K562 (cell line): ENCODE results near the gene AKAP13. TPM values are rescaled to one million over a fixed set of nuclear protein-coding genes. Genes with fewer than 3 reads are reported as not detected.

Source experiments
- ATAC-seq: fragments of 200-7000 bp; cut with Tn5 transposase; 3 replicates; pipeline ENCODE4 v1.9.1; 2020; ENCODE audit warnings: moderate library complexity
- BruUV-seq: library from RNA; stranded (reverse); fragments of 400-500 nt; replicated peaks from 2 replicates; lab custom pipeline; 2021; lab: Mats Ljungman, UMichigan
- CTCF ChIA-PET: fragments of 300-600 bp; formaldehyde crosslinking; extraction: SDS; loops from one replicate; lab custom pipeline; 2021; ENCODE audit warnings: low intra/inter-chr PET ratio; lab: Yijun Ruan, JAX
- POLR2A ChIA-PET: fragments of 300-600, 350-650 bp; sonication (Branson Sonifier 250); formaldehyde crosslinking; extraction: SDS; loops from one replicate; lab custom pipeline; 2021; ENCODE audit warnings: antibody characterized with exemption, inconsistent platforms; lab: Yijun Ruan, JAX
- DNase-seq, 4 experiments: peaks; one replicate each; pipeline versions ENCODE4 v3.0.0 to v3.0.0-alpha.2; 2011 to 2018; ENCODE audit warnings: low spot score in 3 of 4, mixed read lengths in 3 of 4; ENCODE audit errors: extremely low read depth in 1 of 4
- FAIRE-seq: peaks from 2 replicates; lab custom pipeline; 2011; peaks lifted over from hg19 to GRCh38; lab: Jason Lieb, UNC
- H2AFZ ChIP-seq: 2 replicates; pipeline ENCODE4 v1.6.0; 2011; ENCODE audit warnings: low read depth, low read length, control low read depth, inconsistent platforms
- H3K27ac ChIP-seq: fragments of 200-600 bp; 3 replicates; pipeline ENCODE4 v1.8.0; 2011; ENCODE audit warnings: low read depth, mild to moderate bottlenecking, control low read depth, inconsistent platforms, low read length, moderate library complexity, mixed read lengths; ENCODE audit errors: extremely low read depth
- H3K27me3 ChIP-seq, 2 experiments: fragments of 300-600 bp in 1 of 2; 2 replicates in 1 of 2; 3 replicates in 1 of 2; pipeline versions ENCODE4 v1.6.0 to v1.8.0; 2011; ENCODE audit warnings: inconsistent platforms in 2 of 2, low read length in 2 of 2, mild to moderate bottlenecking in 1 of 2, mixed read lengths in 1 of 2, moderate library complexity in 1 of 2; ENCODE audit not compliant: control insufficient read depth in 2 of 2, insufficient read depth in 2 of 2
- H3K36me3 ChIP-seq: fragments of 300-600 bp; 3 replicates; pipeline ENCODE4 v1.8.0; 2011; ENCODE audit warnings: mild to moderate bottlenecking, low read length, inconsistent platforms; ENCODE audit not compliant: control insufficient read depth, insufficient read depth
- H3K4me1 ChIP-seq, 2 experiments: fragments of 200-600 bp in 1 of 2; replicated peaks in 1 of 2; 2 replicates in 1 of 2; 3 replicates in 1 of 2; pipeline versions ENCODE4 v1.5.1 to v1.8.0; 2011; ENCODE audit warnings: inconsistent platforms in 2 of 2, low read length in 2 of 2, mild to moderate bottlenecking in 1 of 2, mixed read lengths in 1 of 2, moderate library complexity in 1 of 2; ENCODE audit not compliant: control insufficient read depth in 2 of 2, insufficient read depth in 2 of 2
- H3K4me2 ChIP-seq: 2 replicates; pipeline ENCODE4 v1.6.1; 2011; ENCODE audit warnings: low read length, control low read depth, inconsistent platforms, mixed read lengths; ENCODE audit not compliant: insufficient read depth
- H3K4me3 ChIP-seq: fragments of 200-600 bp; sonication (generic), shearing (Covaris generic); 2 replicates; pipeline ENCODE4 v1.5.1; 2016; ENCODE audit warnings: control low read depth, inconsistent platforms
- H3K79me2 ChIP-seq: fragments of 200-600 bp; 3 replicates; pipeline ENCODE4 v1.8.0; 2011; ENCODE audit warnings: low read length, inconsistent platforms; ENCODE audit not compliant: control insufficient read depth, insufficient read depth
- H3K9ac ChIP-seq, 2 experiments: 2 replicates each; pipeline versions ENCODE4 v1.6.0 to v1.6.1; 2011; ENCODE audit warnings: low read depth in 2 of 2, low read length in 2 of 2, control low read depth in 1 of 2, inconsistent platforms in 1 of 2, mild to moderate bottlenecking in 1 of 2, mixed read lengths in 1 of 2; ENCODE audit not compliant: insufficient read depth in 1 of 2
- H3K9me1 ChIP-seq: one replicate; pipeline ENCODE4 v1.6.0; 2011; ENCODE audit warnings: inconsistent platforms, mild to moderate bottlenecking, low read length, moderate library complexity; ENCODE audit not compliant: control insufficient read depth, insufficient read depth
- H3K9me3 ChIP-seq: replicated peaks from 2 replicates; pipeline ENCODE4 v1.5.1; 2011; ENCODE audit warnings: low read depth, low read length, inconsistent platforms; ENCODE audit not compliant: control insufficient read depth, insufficient read depth
- H4K20me1 ChIP-seq: replicated peaks from 2 replicates; pipeline ENCODE4 v1.6.1; 2011; ENCODE audit warnings: low read length, inconsistent platforms, mixed read lengths; ENCODE audit not compliant: control insufficient read depth, insufficient read depth
- CBFB ChIP-seq: sonication (generic); formaldehyde crosslinking; IDR thresholded peaks from 2 replicates; pipeline ENCODE4 v1.4.0; 2020; ENCODE audit warnings: mild to moderate bottlenecking, missing genetic modification reagents
- IRF2 ChIP-seq: sonication (generic); formaldehyde crosslinking; IDR thresholded peaks from 2 replicates; pipeline ENCODE4 v1.8.1; 2022; ENCODE audit warnings: mild to moderate bottlenecking, missing genetic modification reagents
- L3MBTL2 ChIP-seq: fragments of 450-650 bp; IDR thresholded peaks from 2 replicates; pipeline ENCODE4 v1.6.1; 2016; ENCODE audit warnings: mild to moderate bottlenecking, moderate library complexity
- MYBL2 ChIP-seq, 2 experiments: fragments of 450-650 bp in 1 of 2; sonication (generic) in 1 of 2; formaldehyde crosslinking in 1 of 2; IDR thresholded peaks; 2 replicates each; pipeline versions ENCODE4 v1.6.1 to v1.8.1; 2017 to 2022; ENCODE audit warnings: borderline replicate concordance in 1 of 2, inconsistent platforms in 1 of 2, low read depth in 1 of 2, mild to moderate bottlenecking in 1 of 2, missing genetic modification reagents in 1 of 2, moderate library complexity in 1 of 2
- NRF1 ChIP-seq, 2 experiments: fragments of 450-650 bp; IDR thresholded peaks in 1 of 2; conservative IDR thresholded peaks in 1 of 2; 2 replicates each; pipeline ENCODE4 v1.6.1; 2014; ENCODE audit warnings: mild to moderate bottlenecking in 2 of 2
- SMAD3 ChIP-seq: fragments of 450-650 bp; formaldehyde crosslinking; conservative IDR thresholded peaks from 2 replicates; pipeline ENCODE4 v1.4.0; 2020; ENCODE audit warnings: mild to moderate bottlenecking
- SNAPC5 ChIP-seq: fragments of 250-450 bp; sonication (Bioruptor Pico); IDR thresholded peaks from 2 replicates; pipeline ENCODE4 v1.8.0; 2021; ENCODE audit warnings: moderate library complexity, mild to moderate bottlenecking, inconsistent platforms
- SREBF1 ChIP-seq: fragments of 150-350 bp; IDR thresholded peaks from 2 replicates; pipeline ENCODE4 v1.6.1; 2014; ENCODE audit warnings: antibody characterized with exemption, low read depth, low read length, borderline replicate concordance
- ZBTB43 ChIP-seq: sonication (generic); formaldehyde crosslinking; IDR thresholded peaks from 2 replicates; pipeline ENCODE4 v1.8.0; 2023; ENCODE audit warnings: mild to moderate bottlenecking, missing genetic modification reagents
- ZNF239 ChIP-seq: fragments of 250-450 bp; sonication (Bioruptor Pico); IDR thresholded peaks from 2 replicates; pipeline ENCODE4 v1.4.0; 2020; ENCODE audit warnings: mild to moderate bottlenecking
- WGBS: fragments of 100-300 bp; shearing (Covaris generic); methylation state at CpG from one replicate; pipeline ENCODE4 v1.1.6; 2016; ENCODE audit warnings: low coverage, mixed read lengths; ENCODE audit not compliant: insufficient coverage; ENCODE audit errors: missing lambda C conversion rate; 5-methylcytosine and 5-hydroxymethylcytosine counted together
- in situ Hi-C: fragments of 300-500 bp; cut with MboI; formaldehyde crosslinking; loops from 4 replicates; pipeline ENCODE4 v1.15.0; 2018; ENCODE audit warnings: inconsistent platforms, mixed read lengths
- intact Hi-C: fragments of 100-400 bp; cut with micrococcal nuclease; formaldehyde crosslinking; loops from 2 replicates; pipeline ENCODE4 v1.14.2; 2022
- polyA plus RNA-seq, 8 experiments: library from polyadenylated mRNA; depleted of rRNA in 4 of 8; stranded (reverse) in 5 of 8; unstranded in 3 of 8; fragments of >200 nt; fragmentation: Nextera tagmentation in 2 of 8; fragmentation: Illumina TruSeq in 1 of 8; extraction: Ambion mirVana in 2 of 8; extraction: Trizol in 1 of 8; gene quantifications; 2 replicates each; pipeline versions ENCODE4 v1.2.1 to v1.2.3, GENCODE V29; 2011 to 2014; ENCODE audit warnings: inconsistent platforms in 1 of 8, missing spikeins in 1 of 8
- total RNA-seq, 7 experiments: library from RNA; depleted of rRNA in 6 of 7; stranded (reverse); fragments of >200 nt in 6 of 7; fragmentation: Illumina TruSeq in 2 of 7; extraction: Trizol in 2 of 7; gene quantifications; 2 replicates each; pipeline versions ENCODE4 v1.2.1 to v1.2.3, GENCODE V29; 2011 to 2021; ENCODE audit warnings: low replicate concordance in 1 of 7
- TF ChIP-seq, protein P1 (sequence below): fragments of 150-350 bp; conservative IDR thresholded peaks from 2 replicates; pipeline ENCODE4 v1.6.1; 2014; ENCODE audit warnings: low read length

Gene AKAP13
- total and polyA plus RNA-seq, 9 of the 15 experiments (the other 6 are each of a cell fraction or from before 2014, with no cell fraction given): 0.03 to 1.7 (median 0.42) TPM

GRCh38 chr15:85545185-85545584 is 164.8 kb downstream of the AKAP13 start:
- Histone ChIP-seq H3K27ac (no peak overlapping the region), H3K9me3 (no peaks in the 10 kb centered on the region), H3K9ac (no peak overlapping the region), H3K79me2 (no peaks in the 10 kb centered on the region), H2AFZ (no peak overlapping the region), H4K20me1 (no peaks in the 10 kb centered on the region), H3K9me1 (no peaks in the 10 kb centered on the region), H3K4me2 (no peak overlapping the region), H3K27me3 (no peaks in the 10 kb centered on the region), H3K4me3 (no peak overlapping the region), H3K36me3 (no peaks in the 10 kb centered on the region), H3K4me1 (no peaks in the 10 kb centered on the region)
- in situ Hi-C loops (no loop called here), intact Hi-C loops (no loop called here)
- CTCF ChIA-PET: no interaction called here
- no peak for DNase-seq
- no peak for ATAC-seq
- no peak for TF ChIP-seq CBFB (CRISPR knock-in tag)
- no peak for TF ChIP-seq ZNF239
- no peak for TF ChIP-seq NRF1 (conservative IDR thresholded peaks at IDR 0.05 in 1 of 2, IDR thresholded peaks at IDR 0.05 in 1 of 2)
- TF ChIP-seq SREBF1: no peak
- TF ChIP-seq L3MBTL2: no peak
- no peak for TF ChIP-seq MYBL2 (IDR thresholded peaks at IDR 0.05; ENCODE audit: low read depth)
- no peak for TF ChIP-seq MYBL2 (CRISPR knock-in tag; IDR thresholded peaks at IDR 0.05; ENCODE audit: borderline replicate concordance)
- TF ChIP-seq SNAPC5 (CRISPR knock-in tag): no peak
- TF ChIP-seq, protein P1, sequence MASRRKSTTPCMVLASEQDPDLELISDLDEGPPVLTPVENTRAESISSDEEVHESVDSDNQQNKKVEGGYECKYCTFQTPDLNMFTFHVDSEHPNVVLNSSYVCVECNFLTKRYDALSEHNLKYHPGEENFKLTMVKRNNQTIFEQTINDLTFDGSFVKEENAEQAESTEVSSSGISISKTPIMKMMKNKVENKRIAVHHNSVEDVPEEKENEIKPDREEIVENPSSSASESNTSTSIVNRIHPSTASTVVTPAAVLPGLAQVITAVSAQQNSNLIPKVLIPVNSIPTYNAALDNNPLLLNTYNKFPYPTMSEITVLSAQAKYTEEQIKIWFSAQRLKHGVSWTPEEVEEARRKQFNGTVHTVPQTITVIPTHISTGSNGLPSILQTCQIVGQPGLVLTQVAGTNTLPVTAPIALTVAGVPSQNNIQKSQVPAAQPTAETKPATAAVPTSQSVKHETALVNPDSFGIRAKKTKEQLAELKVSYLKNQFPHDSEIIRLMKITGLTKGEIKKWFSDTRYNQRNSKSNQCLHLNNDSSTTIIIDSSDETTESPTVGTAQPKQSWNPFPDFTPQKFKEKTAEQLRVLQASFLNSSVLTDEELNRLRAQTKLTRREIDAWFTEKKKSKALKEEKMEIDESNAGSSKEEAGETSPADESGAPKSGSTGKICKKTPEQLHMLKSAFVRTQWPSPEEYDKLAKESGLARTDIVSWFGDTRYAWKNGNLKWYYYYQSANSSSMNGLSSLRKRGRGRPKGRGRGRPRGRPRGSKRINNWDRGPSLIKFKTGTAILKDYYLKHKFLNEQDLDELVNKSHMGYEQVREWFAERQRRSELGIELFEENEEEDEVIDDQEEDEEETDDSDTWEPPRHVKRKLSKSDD: no peak
- no peak for TF ChIP-seq IRF2 (CRISPR knock-in tag)
- TF ChIP-seq ZBTB43: no peak
- TF ChIP-seq SMAD3 (CRISPR knock-in tag): no peak
- POLR2A ChIA-PET: interaction anchor here (0.6 kb wide), 1 partner anchor 55 kb away, joined by 3 read pairs; no protein-coding TSS in a partner anchor
- no TSS peak for BruUV-seq
- no peak for FAIRE-seq
- WGBS: 0% methylated on average over 1 of the region's 1 CpG
